ENCODE data around the gene MUC15. TPM values are rescaled to one million over a fixed set of nuclear protein-coding genes. Genes with fewer than 3 reads are reported as not detected.

Gene MUC15
- total RNA-seq, 1 donor from 2014 or later: 8.3 TPM

DNA sequence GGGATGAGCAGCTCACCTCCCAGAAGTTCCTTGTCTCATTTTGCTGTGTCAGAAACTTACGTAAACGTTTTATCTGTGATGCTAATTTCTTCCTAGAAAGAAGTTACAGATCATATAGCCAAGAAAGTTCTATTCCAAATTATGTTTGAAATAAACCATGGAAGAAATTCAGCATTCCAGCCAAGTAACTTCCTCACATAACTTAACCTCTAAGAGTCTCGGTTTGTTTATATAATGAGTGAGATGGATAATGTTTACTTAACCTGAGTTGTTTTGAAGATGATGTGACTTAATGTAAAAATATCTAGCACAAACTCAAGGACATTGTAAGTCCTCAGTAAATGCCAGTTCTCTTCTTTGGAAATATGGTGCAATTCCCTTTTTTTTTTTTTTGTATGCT lies 8.9 kb upstream of the MUC15 start:
- Histone ChIP-seq H3K27ac (no peak overlapping the region), H3K4me1 (no peaks in the 10 kb centered on the region), H3K27me3 (no peaks in the 10 kb centered on the region), H3K9me3 (no peaks in the 10 kb centered on the region), H3K36me3 (no peaks in the 10 kb centered on the region), H3K4me3 (no peak overlapping the region)
- TF ChIP-seq POLR2A (IDR thresholded peaks at IDR 0.05): no peak
- TF ChIP-seq CTCF (IDR thresholded peaks at IDR 0.05): no peak
- TF ChIP-seq POLR2AphosphoS5 (IDR thresholded peaks at IDR 0.05; ENCODE audit: insufficient read depth in 1 of 2, low read depth in 1 of 2): no peak
- intact Hi-C loops (cut with DNase I): no loop called here
- DNase-seq (ENCODE audit: extremely low spot score in 2 of 2): no peak

- intact Hi-C loops (cut with DNase I): no loop called here
- H3K27ac ChIP-seq: no peak overlapping the region
- DNase-seq (ENCODE audit: extremely low spot score in 2 of 2): no peak
Measured at GRCh38 chr11:26579683-26580082, 7.6 kb upstream of the MUC15 start.

DNA sequence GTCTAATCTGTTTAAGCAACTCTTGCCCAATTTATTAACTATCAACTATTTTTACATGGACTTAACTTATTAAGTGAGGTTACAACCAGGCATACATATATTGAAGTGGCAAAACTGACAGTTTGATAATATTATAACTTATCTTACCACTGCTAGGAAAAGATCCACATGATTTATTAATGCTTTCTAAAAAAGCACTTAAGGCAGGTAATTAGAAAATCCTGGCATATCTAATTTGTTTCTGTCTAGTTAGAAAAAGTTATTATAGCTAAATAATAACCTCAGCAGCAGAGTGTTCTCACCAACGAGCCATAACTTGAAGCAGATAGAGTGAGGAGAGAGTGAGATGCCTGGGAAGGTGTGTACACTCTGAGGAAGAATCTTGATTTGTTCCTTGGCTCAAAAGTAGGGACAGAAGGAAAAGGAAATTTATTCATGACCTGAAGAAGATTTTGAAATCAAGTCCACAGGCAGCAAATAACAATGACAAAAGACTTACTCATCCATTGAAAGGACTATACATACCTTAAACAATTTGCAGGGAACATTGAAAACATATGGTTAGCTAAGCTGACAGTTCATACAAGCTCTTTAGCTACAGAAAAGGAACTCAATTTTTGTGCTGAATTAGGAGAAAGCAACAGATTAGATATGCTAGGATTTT lies 7.1 kb upstream of the MUC15 start:
- no peak overlapping the region for H3K4me3 ChIP-seq
- no peak overlapping the region for H3K27ac ChIP-seq
- H3K9me3 ChIP-seq: no peaks in the 10 kb centered on the region
- TF ChIP-seq CTCF (IDR thresholded peaks at IDR 0.05) (no peak), POLR2AphosphoS5 (IDR thresholded peaks at IDR 0.05; ENCODE audit: insufficient read depth in 1 of 2, low read depth in 1 of 2) (peak in 1 of 2 donors; percentile 68), POLR2A (IDR thresholded peaks at IDR 0.05) (no peak)
- H3K27me3 ChIP-seq: no peaks in the 10 kb centered on the region
- intact Hi-C loops (cut with DNase I): no loop called here
- no peaks in the 10 kb centered on the region for H3K36me3 ChIP-seq
- no peaks in the 10 kb centered on the region for H3K4me1 ChIP-seq
- no peak for DNase-seq (ENCODE audit: extremely low spot score in 2 of 2)

More at GRCh38 chr11:26579683-26580082, 7.6 kb upstream of the MUC15 start:
- Histone ChIP-seq H3K27me3 (no peaks in the 10 kb centered on the region), H3K4me1 (no peaks in the 10 kb centered on the region), H3K36me3 (no peaks in the 10 kb centered on the region), H3K4me3 (no peak overlapping the region), H3K9me3 (no peaks in the 10 kb centered on the region)
- no peak for TF ChIP-seq POLR2AphosphoS5 (IDR thresholded peaks at IDR 0.05; ENCODE audit: insufficient read depth in 1 of 2, low read depth in 1 of 2)
- no peak for TF ChIP-seq POLR2A (IDR thresholded peaks at IDR 0.05)
- TF ChIP-seq CTCF (IDR thresholded peaks at IDR 0.05): no peak

DNA sequence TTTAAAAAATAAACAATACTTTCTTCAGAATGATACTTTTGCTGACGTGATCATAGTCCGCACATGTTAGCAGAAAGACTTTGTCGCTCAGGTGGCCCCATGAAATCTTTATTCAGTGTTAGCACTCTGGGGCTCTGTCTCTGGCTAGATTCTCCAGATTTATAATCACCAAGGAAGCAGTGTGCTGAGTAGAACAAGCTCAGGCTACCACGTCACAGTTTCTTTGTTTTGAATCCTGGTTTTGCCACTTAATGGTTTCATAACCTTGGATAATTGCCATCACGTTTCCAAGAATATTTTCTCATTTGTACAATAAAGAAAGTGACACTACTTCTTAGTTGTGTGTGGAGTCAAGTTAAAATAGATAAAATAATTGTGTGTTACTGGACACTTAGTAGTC lies 3.9 kb upstream of the MUC15 start:
- TF ChIP-seq POLR2A (IDR thresholded peaks at IDR 0.05): no peak
- TF ChIP-seq POLR2AphosphoS5 (IDR thresholded peaks at IDR 0.05; ENCODE audit: insufficient read depth in 1 of 2, low read depth in 1 of 2): no peak
- no peak for TF ChIP-seq CTCF (IDR thresholded peaks at IDR 0.05)

GRCh38 chr11:26573896-26574295 lies 1.8 kb upstream of the MUC15 start:
- TF ChIP-seq POLR2A (IDR thresholded peaks at IDR 0.05): no peak
- no peak for TF ChIP-seq CTCF (IDR thresholded peaks at IDR 0.05)
- no peak for TF ChIP-seq POLR2AphosphoS5 (IDR thresholded peaks at IDR 0.05; ENCODE audit: insufficient read depth in 1 of 2, low read depth in 1 of 2)
- H3K27ac ChIP-seq: no peak overlapping the region
- H3K4me3 ChIP-seq: no peak overlapping the region
- no peaks in the 10 kb centered on the region for H3K36me3 ChIP-seq
- H3K9me3 ChIP-seq: no peaks in the 10 kb centered on the region
- H3K4me1 ChIP-seq: no peaks in the 10 kb centered on the region
- intact Hi-C loops (cut with DNase I): no loop called here
- no peaks in the 10 kb centered on the region for H3K27me3 ChIP-seq
- no peak for DNase-seq (ENCODE audit: extremely low spot score in 2 of 2)

More for the DNA sequence above, 3.9 kb upstream of the MUC15 start:
- no peaks in the 10 kb centered on the region for H3K9me3 ChIP-seq
- no peak overlapping the region for H3K27ac ChIP-seq
- intact Hi-C loops (cut with DNase I): no loop called here
- DNase-seq (ENCODE audit: extremely low spot score in 2 of 2): no peak
- no peaks in the 10 kb centered on the region for H3K36me3 ChIP-seq
- no peaks in the 10 kb centered on the region for H3K4me1 ChIP-seq
- no peaks in the 10 kb centered on the region for H3K27me3 ChIP-seq
- no peak overlapping the region for H3K4me3 ChIP-seq

Data from vagina (tissue), 2 donors.